Transverse colon (tissue), 4 donors: ENCODE data around the gene PPP1R3G. TPM values are rescaled to one million over a fixed set of nuclear protein-coding genes. Genes with fewer than 3 reads are reported as not detected.

Source experiments
- DNase-seq: peaks from one replicate; pipeline ENCODE4 v3.0.0-alpha.2; 2019
- H3K27ac ChIP-seq, 4 donors: fragments of 200-600 bp; sonication (generic); 2 replicates each; pipeline ENCODE4 v1.5.1; 2016 to 2018; ENCODE audit warnings: inconsistent platforms in 4 of 4
- H3K27me3 ChIP-seq: fragments of 200-600 bp; sonication (generic); 2 replicates; pipeline ENCODE4 v1.5.1; 2017; ENCODE audit warnings: inconsistent platforms
- H3K36me3 ChIP-seq, 4 donors: fragments of 200-600 bp; sonication (generic); 2 replicates each; pipeline ENCODE4 v1.5.1; 2017 to 2019; ENCODE audit warnings: inconsistent platforms in 4 of 4
- H3K4me1 ChIP-seq, 4 donors: fragments of 200-600 bp; sonication (generic); 2 replicates each; pipeline ENCODE4 v1.5.1; 2017 to 2020; ENCODE audit warnings: inconsistent platforms in 4 of 4
- H3K4me3 ChIP-seq, 4 donors: fragments of 200-600 bp; sonication (generic); 1 replicate in 1 of 4; 2 replicates in 3 of 4; pipeline versions ENCODE4 v1.5.1 to v1.6.1; 2017 to 2019; ENCODE audit warnings: inconsistent platforms in 4 of 4
- H3K9me3 ChIP-seq, 2 donors: fragments of 200-600 bp; sonication (generic); 2 replicates each; pipeline ENCODE4 v1.5.1; 2017 to 2019; ENCODE audit warnings: inconsistent platforms in 2 of 2
- CTCF ChIP-seq, 5 experiments: fragments of 200-600 bp in 3 of 5; fragments of 450-650 bp in 2 of 5; sonication (generic) in 3 of 5; IDR thresholded peaks; 1 replicate in 2 of 5; 2 replicates in 3 of 5; pipeline ENCODE4 v1.5.1; 2016 to 2017; ENCODE audit warnings: antibody characterized with exemption in 5 of 5, inconsistent platforms in 3 of 5, mild to moderate bottlenecking in 2 of 5, moderate library complexity in 1 of 5
- EP300 ChIP-seq: sonication (generic); formaldehyde crosslinking; IDR thresholded peaks from one replicate; pipeline ENCODE4 v1.6.1; 2017; ENCODE audit warnings: antibody characterized with exemption, low read depth
- POLR2A ChIP-seq: fragments of 450-650 bp; IDR thresholded peaks from one replicate; pipeline ENCODE4 v1.6.1; 2016; ENCODE audit warnings: antibody characterized with exemption, mild to moderate bottlenecking, moderate library complexity
- POLR2AphosphoS5 ChIP-seq, 3 donors: sonication (generic); formaldehyde crosslinking; IDR thresholded peaks; one replicate each; pipeline ENCODE4 v1.6.1; 2016; ENCODE audit warnings: antibody characterized with exemption in 3 of 3
- WGBS, 2 donors: methylation state at CpG; one replicate each; pipeline ENCODE4 v1.1.5; 2018; ENCODE audit warnings: low coverage in 1 of 2; 5-methylcytosine and 5-hydroxymethylcytosine counted together
- in situ Hi-C, 4 donors: fragments of 200-750 bp; cut with MboI; loops; one replicate each; pipeline versions ENCODE4 v1.15.0 to v1.15.1; 2017; ENCODE audit warnings: low sequenced_read_pairs in 3 of 4, low pct_ligation_motif_present in 1 of 4, low pct_unique_long_range_greater_than_20kb in 1 of 4
- intact Hi-C: fragments of 100-400 bp; cut with DNase I; formaldehyde crosslinking; loops from one replicate; pipeline ENCODE4 v1.15.1; 2023; ENCODE audit warnings: low total_unique reads
- total RNA-seq, 4 donors: library from RNA; depleted of rRNA; stranded (reverse); fragments of >200 nt; gene quantifications; one replicate each; pipeline ENCODE4 v1.1.0, GENCODE V29; 2016

The PPP1R3G gene
- total RNA-seq, 4 donors from 2014 or later, result 0.40 to 1.2 (median 0.95) TPM; not detected in 1

GRCh38 chr6:5108536-5109150 lies 23.5 kb downstream of the PPP1R3G start:
- 40 to 81% methylated on average over 1 to 6 of the region's 6 CpGs for WGBS, 2 donors
- Histone ChIP-seq H3K4me1 (peaks cover 0 to 8% (median 0%) of the 10 kb centered on the region in 4 donors), H3K36me3 (no peaks in the 10 kb centered on the region), H3K9me3 (no peaks in the 10 kb centered on the region), H3K27ac (no peak overlapping the region), H3K27me3 (no peaks in the 10 kb centered on the region), H3K4me3 (no peak overlapping the region)
- DNase-seq, result no peak
- TF ChIP-seq EP300 (no peak), CTCF (IDR thresholded peaks at IDR 0.05) (no peak), POLR2AphosphoS5 (IDR thresholded peaks at IDR 0.05) (no peak), POLR2A (no peak)
- intact Hi-C loops (no loop called here), in situ Hi-C loops (no loop called here)

- intact Hi-C loops (no loop called here), in situ Hi-C loops (no loop called here)
- no peak overlapping the region for H3K27ac ChIP-seq
- no peak overlapping the region for H3K4me3 ChIP-seq
- no peaks in the 10 kb centered on the region for H3K36me3 ChIP-seq
- no peak for DNase-seq
- H3K27me3 ChIP-seq, result no peaks in the 10 kb centered on the region
- WGBS, 2 donors, result 80 to 91% methylated on average over 1 to 10 of the region's 10 CpGs
- no peak for TF ChIP-seq POLR2A
- no peaks in the 10 kb centered on the region for H3K9me3 ChIP-seq
- peaks cover 0 to 8% (median 0%) of the 10 kb centered on the region in 4 donors for H3K4me1 ChIP-seq
These were observed 24.3 kb downstream of the PPP1R3G start for GRCh38 chr6:5109436-5109835.

- no peaks in the 10 kb centered on the region for H3K36me3 ChIP-seq
- H3K9me3 ChIP-seq, result no peaks in the 10 kb centered on the region
- intact Hi-C loops, result no loop called here
- no peak overlapping the region for H3K4me3 ChIP-seq
- no peaks in the 10 kb centered on the region for H3K27me3 ChIP-seq
- no peak overlapping the region for H3K27ac ChIP-seq
- 84 to 87% methylated on average over 10 to 16 of the region's 16 CpGs for WGBS, 2 donors
- TF ChIP-seq EP300, result no peak
- TF ChIP-seq POLR2A, result no peak
- no peak for TF ChIP-seq POLR2AphosphoS5 (IDR thresholded peaks at IDR 0.05)
- no peak for TF ChIP-seq CTCF (IDR thresholded peaks at IDR 0.05)
- no peak for DNase-seq
- H3K4me1 ChIP-seq, result peaks cover 0 to 8% (median 0%) of the 10 kb centered on the region in 4 donors
- in situ Hi-C loops, result no loop called here
These were observed 25.1 kb downstream of the PPP1R3G start for GRCh38 chr6:5110246-5110645.

- H3K4me3 ChIP-seq, result no peak overlapping the region
- no peak for TF ChIP-seq CTCF (IDR thresholded peaks at IDR 0.05)
- TF ChIP-seq POLR2AphosphoS5 (IDR thresholded peaks at IDR 0.05), result no peak
- TF ChIP-seq EP300, result no peak
- TF ChIP-seq POLR2A, result no peak
- WGBS, 2 donors, result 84% methylated on average over 7 of the region's 7 CpGs; no CpG with 5 or more reads in 1 of the 2 donors
- in situ Hi-C loops, result no loop called here
- no peaks in the 10 kb centered on the region for H3K9me3 ChIP-seq
- no peaks in the 10 kb centered on the region for H3K36me3 ChIP-seq
- intact Hi-C loops, result no loop called here
- H3K4me1 ChIP-seq, result peaks cover 0 to 8% (median 0%) of the 10 kb centered on the region in 4 donors
- H3K27me3 ChIP-seq, result no peaks in the 10 kb centered on the region
- H3K27ac ChIP-seq, result no peak overlapping the region
- no peak for DNase-seq
These were observed 26.5 kb downstream of the PPP1R3G start for GRCh38 chr6:5111626-5112025.
